Nucleus accumbens (tissue), 56 donors: ENCODE results near the gene LPA.
"Not testable (repeated sequence)": the region's sequence is repeated elsewhere in the genome, so short reads cannot be mapped to it uniquely, and the experiment has no call there.

Experiments used
- DNase-seq, 56 donors: peaks; one replicate each; lab custom pipeline; 2025; lab: John Stamatoyannopoulos, UW

LPA gene

DNA sequence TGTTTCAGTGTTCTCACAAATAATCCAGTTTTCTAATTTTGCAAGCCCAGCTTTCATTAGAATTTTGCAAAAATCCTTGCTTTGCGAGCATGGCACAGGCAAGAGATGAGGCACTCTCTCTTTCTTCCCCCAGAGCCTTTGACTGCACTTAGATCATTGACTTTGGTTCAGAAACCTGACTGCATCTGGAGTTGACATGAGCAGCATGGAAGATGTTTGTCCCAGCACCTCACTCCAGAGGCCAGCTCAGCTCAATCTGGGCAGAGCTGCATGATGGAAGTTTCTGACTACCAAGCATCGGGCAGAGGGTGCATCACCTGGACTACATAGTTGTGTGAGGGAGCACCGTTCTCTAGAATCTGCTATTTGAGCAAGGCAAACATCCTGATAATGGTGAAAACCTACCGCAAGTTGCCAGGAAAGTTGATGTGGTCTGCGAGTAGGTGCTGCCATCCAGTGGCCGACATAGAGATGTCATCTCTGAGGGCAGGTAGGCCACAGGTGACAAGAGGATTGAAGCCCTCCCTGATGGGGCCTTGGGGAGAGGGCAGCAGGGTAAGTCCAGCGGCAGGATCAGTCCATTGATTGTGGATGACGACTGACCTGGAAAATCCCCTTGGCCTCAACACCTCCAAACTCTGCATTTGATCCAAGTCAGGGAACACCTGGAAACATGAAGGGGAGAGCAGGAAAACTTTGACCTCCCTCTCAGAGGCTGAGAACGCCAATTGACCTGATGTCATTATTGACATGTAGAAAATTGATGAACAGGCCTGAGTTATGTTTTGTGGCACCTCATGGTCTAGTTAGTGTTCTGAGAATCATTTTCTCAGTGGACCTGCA lies 3.8 kb upstream of the LPA start:
- DNase-seq, result peak in 1 of 56 donors; percentile 3

DNA sequence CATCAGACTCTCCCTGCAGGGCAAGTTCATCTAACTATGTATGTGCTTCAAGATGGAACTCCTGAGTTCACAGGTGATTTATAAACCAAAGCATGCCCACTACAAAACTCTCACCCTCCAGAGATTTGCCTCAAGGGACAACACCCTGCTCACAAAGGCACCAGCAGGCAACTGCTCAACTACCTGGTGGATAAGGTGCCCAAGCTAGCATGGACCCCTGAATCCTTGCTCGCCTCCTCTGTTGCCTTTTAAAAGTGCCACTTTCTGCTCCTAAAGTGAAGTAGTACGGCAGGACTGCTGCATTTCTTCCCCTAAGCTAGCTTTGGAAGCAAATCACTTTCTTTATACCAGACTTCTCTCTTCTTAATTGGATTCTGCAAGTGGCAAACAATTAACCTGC lies 1.2 kb downstream of the LPA start:
- no peak for DNase-seq

DNA sequence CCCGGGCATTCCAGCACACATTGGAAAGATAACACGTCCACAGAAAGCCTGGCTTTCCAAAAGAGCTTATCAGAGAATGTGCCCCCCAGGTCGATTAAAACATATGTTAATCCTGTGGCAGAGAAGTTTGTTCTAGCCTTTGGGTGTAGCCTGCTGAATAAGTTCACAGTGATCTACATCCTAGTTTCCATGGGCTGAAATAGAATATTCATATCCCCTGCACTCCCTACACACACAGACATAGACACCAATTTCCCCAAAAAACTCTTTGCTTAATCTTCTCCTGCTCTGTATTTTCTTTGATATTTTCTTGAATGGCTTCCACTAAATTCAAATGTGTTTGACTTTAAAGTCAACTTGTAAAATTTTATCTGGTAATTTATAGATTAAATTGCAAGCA lies 1.6 kb downstream of the LPA start:
- no peak for DNase-seq

DNA sequence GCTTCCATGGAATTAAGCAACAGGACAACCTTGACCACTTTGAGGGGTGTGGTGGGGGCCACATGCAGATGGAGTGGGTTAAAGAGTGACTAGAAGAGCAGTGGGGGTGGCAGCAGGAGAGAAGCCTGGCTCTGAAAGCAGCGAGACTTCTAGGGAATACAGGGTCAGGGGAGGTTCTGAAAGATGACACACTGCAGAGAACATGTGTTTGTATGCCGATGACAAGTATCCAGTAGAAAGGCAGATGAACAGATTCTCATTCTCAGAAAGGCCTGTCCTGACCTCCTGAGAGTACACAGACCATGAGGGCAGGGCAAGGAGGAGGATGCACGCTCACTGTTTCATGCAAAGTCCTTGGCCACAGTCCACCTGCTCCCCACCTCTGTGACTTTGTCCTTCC lies 2.9 kb downstream of the LPA start:
- DNase-seq, result no peak

DNA sequence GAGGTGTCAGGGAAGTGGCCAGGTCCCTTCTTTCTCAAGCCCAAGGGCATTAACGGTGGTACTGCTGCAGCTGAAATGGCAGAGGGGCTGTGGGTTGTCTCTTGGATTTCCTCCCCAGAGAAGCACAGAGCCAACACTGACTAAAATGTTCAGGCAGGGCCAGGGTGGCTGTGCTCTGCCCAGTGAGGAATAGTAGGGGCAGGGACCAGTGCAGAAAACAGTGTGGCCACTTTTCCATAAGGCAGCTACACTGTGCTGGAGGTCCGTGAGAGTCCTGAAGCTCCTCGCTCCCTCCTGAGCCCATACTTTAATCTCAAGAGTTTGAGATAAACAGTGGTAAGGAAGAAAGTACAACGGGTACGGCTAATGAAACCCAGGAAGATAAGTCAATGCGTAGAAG lies 4.5 kb downstream of the LPA start:
- no peak for DNase-seq

DNA sequence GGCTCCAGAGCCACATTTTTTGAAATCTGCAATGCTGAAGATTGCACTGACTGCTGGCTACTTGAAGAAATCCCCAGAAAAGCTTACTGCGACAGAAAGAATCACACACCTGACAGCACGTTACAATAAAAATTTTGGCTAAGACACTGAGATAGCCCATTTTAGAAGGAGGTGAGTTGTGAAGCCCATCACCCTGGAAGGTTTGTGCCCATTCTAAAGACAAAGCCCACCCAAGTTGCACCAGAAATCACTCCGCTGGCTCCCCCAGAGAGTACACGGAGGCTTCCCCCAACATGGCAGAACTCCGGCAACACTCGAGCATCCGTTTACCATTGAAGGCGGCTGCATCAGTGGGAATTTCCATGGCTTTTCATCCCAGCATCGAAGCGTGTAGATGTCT lies 29.4 kb downstream of the LPA start:
- DNase-seq, result no peak

DNA sequence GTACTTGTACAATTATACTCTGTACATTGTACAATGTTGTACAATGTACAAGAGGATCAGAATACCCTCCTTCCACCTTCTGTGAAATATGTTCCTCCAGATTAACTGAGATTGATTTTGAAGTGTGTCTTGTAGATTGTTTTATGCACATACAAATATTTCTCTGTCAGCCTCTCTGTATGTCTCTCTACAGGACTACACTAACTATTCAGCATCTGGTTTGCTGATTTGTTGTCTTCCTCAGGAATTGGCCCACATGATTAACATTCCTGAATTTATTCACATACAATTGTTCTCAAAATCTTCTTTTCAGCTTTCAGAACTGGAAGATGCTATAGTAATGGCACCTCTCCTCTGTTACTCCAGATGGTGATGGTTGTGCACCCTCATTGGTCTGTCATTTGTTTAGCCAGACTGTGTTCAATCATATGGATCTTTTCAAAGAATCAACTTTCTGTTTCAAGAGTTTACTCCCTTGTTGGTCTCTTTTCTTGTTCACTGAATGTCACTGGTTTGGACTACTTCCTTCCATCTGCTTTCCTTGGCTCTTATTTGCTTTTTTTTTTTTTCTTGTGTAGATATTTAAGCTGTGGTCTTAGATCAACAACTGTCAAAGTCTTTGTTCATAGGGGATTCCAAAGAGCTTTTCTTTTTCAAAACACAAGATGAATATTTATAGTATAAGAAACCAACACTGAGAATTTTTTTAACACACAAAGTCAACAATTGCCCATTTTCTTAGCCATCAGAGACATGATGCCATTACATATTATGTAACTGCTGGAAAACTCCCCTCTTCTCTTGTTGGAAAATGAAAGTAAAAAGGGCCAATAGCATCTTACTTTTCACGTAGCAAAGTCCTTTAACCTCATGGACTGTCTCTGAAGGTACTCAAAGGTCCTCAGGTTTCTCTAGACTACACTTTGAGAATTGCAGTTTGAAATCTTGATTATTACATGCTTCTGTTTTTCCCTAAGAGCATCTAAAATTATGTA lies 67.9 kb downstream of the LPA start:
- no peak for DNase-seq

DNA sequence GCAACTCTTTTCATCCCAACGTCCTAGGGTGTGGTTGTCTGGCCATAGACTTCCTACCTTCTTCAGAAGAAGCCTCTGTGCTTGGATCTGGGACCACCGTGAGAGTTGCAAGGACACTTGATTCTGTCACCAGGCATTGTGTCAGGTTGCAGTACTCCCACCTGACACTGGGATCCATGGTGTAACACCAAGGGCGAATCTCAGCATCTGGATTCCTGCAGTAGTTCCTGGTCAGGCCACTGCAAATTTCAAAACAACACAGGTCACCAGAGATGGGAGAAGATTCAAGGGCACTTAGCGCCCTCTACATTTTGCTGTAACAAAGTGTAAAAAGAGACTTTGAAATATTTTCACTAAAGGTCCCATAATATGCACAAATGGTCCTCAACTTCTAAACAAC lies 68.8 kb downstream of the LPA start:
- not testable (repeated sequence) for DNase-seq

DNA sequence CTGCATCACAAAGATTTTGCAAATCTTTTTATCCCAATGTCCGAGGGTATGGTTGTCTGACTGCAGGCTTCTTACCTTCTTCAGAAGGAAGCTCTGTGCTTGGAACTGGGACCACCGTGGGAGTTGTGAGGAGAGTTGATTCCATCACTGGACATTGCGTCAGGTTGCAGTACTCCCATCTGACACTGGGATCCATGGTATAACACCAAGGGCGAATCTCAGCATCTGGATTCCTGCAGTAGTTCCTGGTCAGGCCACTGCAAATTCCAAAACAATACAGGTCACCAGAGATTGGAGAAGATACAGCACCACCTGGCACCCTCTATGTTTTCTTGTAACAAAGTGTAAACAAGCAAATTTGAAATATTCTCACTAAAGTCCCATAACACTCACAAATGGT lies 77.7 kb downstream of the LPA start:
- DNase-seq, result no peak

DNA sequence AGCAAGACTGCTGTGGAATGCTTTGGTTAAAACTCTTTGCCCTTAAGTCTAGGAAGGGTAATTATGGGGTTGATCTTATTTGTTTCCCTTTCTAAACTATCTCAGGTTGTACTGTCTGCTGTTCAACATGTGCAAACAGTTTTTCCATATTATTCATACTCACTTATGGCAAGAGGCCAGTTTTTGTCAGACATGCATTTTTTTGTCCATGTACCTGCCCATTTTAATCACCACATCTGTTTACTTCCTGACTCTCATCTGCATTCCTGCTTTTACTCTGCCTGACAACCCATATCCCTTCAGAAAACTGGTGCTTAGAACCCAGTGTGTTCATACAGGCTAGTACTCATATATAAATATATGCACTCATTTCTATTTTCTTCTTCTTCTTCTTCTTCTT lies 80.3 kb downstream of the LPA start:
- DNase-seq, result no peak

DNA sequence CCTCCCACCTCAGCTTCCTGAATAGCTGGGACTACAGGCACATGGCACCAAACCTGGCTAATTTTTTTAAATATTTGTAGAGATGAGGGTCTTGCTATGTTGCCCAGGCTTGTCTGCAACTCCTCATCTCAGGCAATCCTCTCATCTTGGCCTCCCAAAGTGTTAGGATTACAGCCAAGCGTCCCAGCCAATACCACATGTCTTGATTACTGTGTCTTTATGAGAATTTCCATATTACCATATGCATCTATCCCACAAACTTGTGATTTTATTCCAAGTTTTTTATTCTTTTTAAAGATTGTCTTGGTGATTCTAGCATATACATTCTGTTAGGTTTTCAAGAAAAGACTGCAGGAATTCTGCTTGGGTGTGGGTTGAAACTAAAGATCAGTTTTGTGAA lies 82.7 kb downstream of the LPA start:
- DNase-seq, result no peak

DNA sequence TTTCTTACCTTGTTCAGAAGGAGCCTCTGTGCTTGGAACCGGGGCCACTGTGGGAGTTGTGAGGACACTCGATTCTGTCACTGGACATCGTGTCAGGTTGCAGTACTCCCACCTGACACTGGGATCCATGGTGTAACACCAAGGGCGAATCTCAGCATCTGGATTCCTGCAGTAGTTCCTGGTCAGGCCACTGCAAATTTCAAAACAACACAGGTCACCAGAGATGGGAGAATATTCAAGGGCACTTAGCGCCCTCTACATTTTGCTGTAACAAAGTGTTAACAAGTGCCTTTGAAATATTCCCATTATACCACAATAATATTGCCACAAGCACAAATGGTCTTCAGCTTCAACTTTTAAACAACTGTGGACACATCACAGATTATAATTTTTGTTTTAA lies 85.6 kb downstream of the LPA start:
- DNase-seq, result not testable (repeated sequence)

DNA sequence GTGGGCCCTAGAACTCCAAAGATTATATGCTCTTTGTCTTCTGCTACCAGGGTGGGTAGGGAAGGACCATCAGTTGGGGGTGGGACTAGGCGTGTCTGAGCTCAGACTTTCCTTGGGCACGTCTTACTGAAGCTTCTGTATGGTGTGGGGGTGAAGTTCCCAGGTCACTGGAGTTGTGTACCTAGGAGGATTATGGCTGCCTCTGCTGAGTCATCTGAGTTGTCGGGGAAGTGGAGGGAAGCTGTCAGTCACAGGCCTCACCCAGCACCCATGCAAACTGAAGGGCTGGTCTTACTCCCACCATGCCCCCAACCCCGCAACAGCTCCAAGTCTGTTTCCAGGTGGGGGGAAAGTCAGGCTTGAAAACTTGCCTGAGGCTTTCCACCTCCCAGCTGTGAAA lies 90.1 kb downstream of the LPA start:
- DNase-seq, result no peak

DNA sequence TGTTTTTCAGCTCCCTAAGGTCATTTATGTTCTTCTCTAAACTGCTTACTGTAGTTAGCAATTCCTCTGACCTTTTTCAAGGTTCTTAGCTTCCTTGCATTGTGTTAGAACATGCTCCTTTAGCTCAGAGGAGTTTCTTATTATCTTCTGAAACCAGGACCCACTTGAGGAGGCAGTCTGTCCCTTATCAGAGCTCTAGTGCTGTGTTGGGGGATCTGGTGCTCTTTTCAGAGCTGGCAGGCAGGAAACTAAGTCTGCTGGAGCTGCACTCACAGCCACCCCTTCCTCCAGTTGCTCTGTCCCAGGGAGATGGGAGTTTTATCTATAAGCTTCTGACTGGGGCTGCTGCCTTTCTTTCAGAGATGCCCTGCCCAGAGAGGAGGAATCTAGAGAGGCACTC lies 92.9 kb downstream of the LPA start:
- DNase-seq, result not testable (repeated sequence)

DNA sequence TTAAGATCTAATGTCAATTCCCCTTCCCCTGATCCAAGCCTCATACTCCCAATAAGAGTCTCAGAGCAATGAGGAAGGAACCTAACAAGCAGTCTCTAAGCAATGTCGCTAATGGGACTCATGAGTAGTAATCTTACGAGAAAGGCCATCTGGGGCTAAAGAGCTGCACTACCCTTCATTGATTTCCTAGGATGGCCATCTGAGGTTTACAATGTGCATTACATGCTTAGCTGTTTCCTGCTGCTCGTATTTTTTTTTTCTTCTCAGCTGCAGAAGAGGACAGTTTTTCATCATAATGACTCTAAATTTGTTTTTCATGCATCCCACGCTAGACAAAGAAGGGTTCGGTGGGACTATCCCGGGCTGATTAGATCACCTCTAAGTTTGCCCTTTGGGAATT lies 119.3 kb downstream of the LPA start:
- DNase-seq, result no peak

DNA sequence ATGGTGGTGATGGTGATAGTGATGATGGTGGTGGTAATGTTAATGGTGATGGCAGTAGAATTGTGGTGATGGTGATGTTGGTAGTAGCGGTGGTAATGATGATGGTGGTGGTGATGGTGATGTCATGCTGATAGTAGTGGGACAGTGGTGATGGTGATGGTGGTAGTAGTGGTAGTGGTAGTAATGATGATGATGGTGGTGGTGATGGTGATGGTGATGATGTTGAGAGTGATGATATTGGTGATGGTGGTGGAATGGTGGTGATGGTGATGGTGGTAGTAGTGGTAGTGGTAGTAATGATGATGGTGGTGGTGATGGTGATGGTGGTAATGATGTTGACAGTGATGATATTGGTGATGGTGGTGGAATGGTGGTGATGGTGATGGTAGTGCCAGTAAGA lies 128.8 kb downstream of the LPA start:
- no peak for DNase-seq

DNA sequence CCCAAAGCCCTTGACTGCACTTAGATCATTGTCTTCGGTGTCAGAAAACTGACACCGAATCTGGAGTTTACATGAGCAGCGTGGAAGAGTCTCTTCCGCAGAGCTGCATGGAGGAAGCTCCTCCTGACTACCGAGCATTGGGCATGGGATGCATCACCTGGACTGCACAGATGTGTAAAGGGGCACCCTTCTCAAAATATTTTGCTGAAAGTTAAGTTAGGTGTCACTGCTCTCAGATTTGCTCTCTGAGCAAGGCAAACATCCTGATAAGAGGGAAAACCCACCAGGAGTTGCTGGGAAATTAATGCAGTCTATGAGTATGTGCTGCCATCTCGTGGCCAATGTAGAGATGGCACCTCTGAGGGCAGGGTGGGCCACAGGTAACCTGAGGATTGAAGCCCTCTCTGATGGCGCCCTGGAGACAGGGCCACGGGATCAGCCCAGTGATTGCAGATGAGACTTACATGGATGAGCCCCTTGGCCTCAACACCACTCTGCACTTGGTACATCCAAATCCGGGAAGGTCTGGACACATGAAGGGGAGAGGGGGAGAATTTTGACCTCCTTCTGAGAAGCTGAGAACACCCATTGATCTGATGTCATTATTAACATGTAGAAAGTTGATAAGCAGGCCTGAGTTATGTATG lies 129.9 kb downstream of the LPA start:
- DNase-seq, result peak in 48 of 56 donors; percentile 1 to 77 (median 23)

DNA sequence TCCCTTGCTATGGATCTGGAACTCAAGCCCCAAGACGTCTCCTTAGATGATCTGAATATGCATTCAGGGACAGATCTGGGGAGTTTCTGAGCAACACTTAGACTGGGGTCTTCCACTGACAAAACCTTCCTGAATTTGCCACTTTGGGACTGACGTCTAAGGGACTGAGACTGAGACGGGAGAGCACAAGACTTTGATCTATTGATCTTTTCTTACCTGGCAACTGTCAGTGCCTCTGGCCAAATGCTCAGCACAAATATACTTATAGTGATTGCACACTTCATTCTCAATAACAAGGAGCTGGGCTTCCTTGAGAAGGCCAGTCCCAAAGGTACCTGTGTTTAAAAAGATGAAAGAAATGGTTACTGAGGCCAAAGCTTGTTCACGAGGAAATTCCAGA lies 131.8 kb downstream of the LPA start:
- DNase-seq, result no peak

DNA sequence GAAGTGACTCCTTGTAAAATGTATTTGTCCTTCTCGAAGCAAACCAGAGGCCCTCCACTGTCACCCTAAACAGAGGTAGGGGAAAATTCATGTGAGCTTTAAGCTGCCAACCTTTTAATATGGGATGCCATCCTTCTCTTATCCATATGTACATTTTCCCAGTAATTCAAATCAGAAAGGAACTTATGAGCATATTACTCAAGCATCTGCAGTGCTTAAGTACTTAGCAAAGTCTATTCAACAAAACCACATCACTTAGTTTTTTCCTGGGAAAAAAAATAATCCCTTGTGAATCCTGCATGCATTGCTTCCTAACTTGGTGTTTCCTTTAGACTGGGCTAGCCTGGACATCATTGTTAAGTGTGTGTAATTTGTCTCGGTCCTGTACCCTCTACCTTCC lies 132.2 kb downstream of the LPA start:
- no peak for DNase-seq

DNA sequence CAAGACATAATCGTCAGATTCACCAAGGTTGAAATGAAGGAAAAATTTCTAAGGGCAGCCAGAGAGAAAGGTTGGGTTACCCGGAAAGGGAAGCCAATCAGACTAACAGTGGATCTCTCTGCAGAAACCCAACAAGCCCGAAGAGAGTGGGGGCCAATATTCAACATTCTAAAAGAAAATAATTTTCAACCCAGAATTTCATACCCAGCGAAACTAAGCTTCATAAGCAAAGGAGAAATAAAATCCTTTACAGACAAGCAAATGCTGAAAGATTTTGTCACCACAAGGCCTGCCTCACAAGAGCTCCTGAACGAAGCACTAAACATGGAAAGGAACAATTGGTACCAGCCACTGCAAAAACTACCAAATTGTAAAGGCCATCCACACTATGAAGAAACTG lies 134.6 kb downstream of the LPA start:
- not testable (repeated sequence) for DNase-seq

DNA sequence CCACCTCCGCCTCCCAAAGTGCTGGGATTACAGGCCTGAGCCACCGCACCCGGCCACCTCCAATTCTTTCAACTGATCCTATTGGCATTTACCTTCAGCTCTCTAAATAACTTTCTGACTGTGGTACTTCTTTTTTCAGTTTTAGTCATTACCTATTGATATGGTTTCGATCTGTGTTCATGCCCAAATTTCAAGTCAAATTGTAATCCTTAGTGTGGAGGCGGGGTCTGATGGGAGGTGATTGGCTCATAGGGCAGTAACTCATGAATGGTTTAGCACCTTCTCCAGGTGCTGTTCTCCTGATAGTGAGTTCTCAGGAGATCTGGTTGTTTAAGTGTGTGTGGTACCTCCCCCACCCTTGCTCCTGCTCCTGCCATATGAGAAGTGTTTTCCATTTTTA lies 140.9 kb downstream of the LPA start:
- DNase-seq, result no peak
